ENCODE data around the gene JMJD8.
"Not testable (repeated sequence)": the region's sequence is repeated elsewhere in the genome, so short reads cannot be mapped to it uniquely, and the experiment has no call there.

JMJD8 gene

GRCh38 chr16:721765-722540 lies 37.8 kb upstream of the JMJD8 start:
- no peak for DNase-seq (ENCODE audit: low read depth)

DNA sequence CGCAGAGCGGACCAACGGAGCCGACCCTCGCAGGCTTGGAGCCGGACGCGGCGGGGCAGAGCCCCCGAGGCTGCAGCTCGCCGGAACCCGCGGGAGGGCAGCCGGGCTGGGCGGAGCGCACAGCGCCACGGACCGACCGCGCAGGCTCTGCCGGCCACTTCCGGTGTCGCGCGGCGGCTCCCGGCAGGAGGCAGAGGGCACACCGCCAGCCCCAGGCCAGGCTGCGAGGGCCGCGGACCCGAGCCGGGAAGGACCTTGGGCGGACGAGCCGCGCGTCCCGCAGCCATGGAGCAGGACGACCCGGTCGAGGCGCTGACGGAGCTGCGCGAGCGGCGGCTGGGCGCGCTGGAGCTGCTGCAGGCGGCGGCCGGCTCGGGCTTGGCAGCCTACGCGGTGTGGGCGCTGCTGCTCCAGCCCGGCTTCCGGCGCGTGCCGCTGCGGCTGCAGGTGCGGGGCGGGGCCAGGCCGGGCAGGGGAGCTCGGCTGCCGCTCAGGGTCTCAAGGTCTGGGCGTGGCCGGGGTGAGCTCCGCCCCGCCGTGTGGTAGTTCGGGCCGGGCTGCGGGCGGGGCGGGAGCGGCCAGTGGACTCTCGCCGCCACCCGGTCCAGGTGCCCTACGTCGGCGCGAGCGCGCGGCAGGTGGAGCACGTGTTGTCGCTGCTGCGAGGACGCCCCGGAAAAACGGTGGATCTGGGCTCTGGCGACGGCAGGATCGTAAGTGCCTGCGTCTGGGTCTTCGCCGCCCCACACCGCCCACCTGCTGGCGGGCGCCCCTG lies 37.0 kb upstream of the JMJD8 start, which contains the start of gene ANTKMT:
TSS of gene ANTKMT (plus strand) at position 157 of the 775 bp plus-strand sequence. CDS start at position 286, 129 bp downstream.
- DNase-seq (ENCODE audit: low read depth), result peak; percentile 72

GRCh38 chr16:720447-720989 lies 36.4 kb upstream of the JMJD8 start:
- DNase-seq (ENCODE audit: low read depth), result peak; percentile 58

DNA sequence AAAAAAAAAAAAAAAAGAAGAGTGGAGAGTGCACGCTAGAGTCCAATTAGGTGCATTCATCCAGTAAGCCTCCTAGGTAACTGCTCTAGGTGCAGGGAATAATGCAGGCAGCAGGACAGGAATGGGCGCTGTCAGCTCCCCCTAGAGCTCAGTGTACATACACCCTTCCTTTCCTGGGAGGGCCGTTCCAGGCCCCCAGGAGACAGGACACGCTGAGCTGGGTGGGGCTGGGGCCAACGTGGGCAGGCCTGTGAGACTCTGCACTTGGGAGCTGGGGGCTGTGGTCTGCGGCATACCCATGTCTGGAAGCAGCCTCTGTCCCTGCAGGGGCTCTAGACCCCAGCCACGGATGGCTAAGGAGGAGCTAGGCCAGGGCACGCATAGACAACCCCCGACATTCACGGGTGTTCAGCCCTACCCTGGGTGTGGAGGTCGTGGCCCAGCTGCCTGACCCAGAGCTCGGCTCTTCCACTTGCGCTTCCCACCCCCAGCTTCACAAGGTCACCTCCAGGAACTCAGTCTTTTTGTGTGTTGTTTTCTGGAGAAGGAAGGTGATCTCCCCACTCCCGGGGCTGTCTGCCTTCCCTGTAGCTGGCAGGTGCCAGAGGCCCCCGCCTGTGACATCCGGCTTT lies 35.8 kb upstream of the JMJD8 start:
- no peak for DNase-seq (ENCODE audit: low read depth)

GRCh38 chr16:718922-719321 lies 34.8 kb upstream of the JMJD8 start:
- no peak for DNase-seq (ENCODE audit: low read depth)

- DNase-seq (ENCODE audit: low read depth), result no peak
Measured at GRCh38 chr16:718389-718788, 34.3 kb upstream of the JMJD8 start.

GRCh38 chr16:717450-718245 lies 33.5 kb upstream of the JMJD8 start:
- DNase-seq (ENCODE audit: low read depth), result no peak

DNA sequence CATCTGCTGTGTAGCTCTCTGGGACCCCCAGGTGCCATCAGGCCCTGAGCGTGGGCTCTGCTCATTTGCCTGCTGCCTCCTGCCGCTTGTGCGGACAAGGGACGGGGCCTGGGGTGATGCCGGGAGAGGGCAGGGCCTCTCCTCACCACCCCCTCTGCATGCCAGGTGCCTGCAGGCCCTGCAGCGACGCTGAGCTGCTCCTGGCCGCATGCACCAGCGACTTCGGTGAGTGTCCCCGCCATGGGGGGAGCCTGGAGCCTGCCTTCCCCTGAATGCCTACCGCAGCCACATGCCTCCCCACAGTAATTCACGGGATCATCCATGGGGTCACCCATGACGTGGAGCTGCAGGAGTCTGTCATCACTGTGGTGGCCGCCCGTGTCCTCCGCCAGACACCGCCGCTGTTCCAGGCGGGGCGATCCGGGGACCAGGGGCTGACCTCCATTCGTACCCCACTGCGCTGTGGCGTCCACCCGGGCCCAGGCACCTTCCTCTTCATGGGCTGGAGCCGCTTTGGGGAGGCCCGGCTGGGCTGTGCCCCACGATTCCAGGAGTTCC lies 32.7 kb upstream of the JMJD8 start:
- no peak for DNase-seq (ENCODE audit: low read depth)

DNA sequence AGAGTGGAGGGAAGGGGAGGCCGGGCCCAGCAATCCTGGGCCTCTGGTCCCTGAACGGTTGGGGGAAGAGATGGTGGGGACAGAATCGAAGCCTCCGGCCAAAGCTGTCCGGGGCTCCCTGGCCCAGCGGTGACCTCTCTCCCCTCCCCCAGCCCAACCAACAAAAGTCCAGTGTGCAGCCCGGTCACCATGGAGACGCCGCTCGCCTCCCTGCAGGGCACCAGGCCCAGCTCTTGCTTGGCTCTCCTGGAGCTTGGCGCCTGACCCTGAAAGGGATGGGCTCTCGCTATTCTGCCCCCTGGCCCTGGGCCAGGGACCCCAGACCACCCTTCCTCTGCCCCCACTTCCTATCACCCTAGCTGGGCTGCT lies 32.0 kb upstream of the JMJD8 start:
- DNase-seq (ENCODE audit: low read depth), result no peak

GRCh38 chr16:715477-716199 lies 31.5 kb upstream of the JMJD8 start:
- no peak for DNase-seq (ENCODE audit: low read depth)

DNA sequence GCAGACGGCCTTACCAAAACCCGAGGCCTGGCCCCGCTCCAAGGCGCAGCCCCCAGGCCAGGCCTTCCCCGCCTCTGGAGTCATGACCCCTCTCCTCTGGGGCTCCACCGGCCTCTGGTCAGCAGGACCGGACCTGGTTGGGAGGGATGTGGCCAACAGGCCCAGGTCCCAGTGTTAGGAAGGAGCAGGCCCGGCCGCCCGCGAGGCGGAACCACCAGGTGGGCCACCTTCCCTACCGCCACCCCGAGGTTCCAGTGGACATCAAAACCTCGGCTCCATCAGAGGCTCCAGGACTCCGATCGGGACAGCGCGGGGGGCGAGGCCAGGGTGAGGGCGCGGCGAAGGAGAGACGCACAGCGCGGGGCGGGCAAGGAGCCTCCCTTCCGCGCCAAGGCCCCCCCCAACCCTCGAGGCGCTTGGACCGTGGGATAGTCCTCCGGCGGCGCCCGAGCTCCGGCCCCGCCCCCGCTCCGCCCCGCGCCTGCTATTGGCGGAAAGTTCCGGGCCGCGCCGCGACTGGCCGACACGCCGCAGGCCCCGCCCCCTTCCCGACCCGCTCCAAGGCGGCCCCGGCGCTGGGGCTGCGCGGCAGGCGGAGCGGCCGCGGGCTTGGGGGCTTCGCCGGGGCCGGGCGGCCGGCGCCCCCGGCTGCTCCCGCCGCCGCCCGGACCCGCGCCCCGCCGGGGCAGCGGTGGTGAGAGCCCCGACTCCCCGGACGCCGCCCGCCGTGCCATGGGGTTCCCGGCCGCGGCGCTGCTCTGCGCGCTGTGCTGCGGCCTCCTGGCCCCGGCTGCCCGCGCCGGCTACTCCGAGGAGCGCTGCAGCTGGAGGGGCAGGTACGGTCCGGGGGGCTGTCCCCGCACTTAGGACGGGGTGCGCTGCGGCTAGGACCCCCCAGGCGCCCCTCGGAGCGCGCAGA lies 30.7 kb upstream of the JMJD8 start, which contains the start of gene METRN:
TSS of gene METRN (plus strand) at position 561 of the 919 bp plus-strand sequence. CDS start at position 733, 172 bp downstream.
- no peak for DNase-seq (ENCODE audit: low read depth)

DNA sequence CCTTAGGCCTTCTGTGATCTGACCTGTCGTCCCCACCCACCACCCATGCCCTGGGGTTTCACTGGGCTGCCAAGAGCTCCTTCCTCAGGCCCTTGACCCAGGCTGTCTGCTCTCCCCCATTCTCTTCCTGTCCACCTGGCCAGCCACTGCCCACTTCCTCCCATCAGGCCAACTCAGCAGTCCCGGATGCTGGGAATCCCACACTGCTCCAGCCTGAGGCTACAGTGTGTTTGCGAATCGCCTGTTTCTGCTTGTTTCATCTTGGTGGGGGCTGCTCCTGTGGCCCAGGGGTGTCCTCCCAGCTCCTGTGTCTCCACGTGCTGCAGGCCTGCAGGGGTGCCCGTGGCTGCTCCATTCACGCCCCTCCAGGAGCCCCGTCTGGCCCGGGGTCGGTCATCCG lies 29.9 kb upstream of the JMJD8 start:
- DNase-seq (ENCODE audit: low read depth), result no peak

- DNase-seq (ENCODE audit: low read depth), result not testable (repeated sequence)
Measured at GRCh38 chr16:712740-713250, 28.7 kb upstream of the JMJD8 start.

DNA sequence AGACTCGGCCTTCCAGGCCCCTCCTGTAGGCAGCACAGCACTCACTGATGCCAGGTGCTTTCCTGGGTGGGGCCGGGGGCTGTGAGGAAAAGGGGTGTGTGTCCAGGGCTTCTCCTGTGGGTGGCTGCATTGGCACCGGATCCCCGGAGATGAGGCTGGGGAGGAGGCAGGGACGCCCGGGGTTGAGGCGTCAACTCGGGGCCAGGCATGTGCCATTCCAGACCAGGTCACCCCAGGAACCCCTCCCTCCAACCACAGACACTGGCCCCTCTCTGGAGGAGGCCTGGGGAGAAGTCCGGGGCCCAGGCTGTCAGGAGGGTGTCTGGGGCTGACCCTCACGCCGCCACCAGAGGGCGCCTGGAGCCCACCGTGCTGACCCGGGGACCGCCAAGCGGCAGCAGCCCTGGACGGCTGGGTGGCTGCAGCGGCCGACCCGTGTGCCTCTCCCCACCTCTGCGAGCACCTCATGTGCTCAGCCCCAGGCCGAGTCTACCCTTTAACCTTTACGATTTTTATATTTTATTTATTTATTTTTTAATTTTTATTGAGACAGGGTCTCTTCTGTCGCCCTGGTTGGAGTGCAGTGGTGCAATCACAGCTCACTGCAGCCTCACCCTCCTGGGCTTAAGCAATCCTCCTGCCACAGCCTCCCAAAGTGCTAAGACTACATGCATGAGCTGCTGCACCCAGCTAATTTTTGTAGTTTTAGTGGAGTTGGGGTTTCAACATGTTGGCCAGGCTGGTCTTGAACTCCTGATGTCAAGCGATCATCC lies 27.6 kb upstream of the JMJD8 start:
- DNase-seq (ENCODE audit: low read depth), result no peak

- DNase-seq (ENCODE audit: low read depth), result no peak
Measured at GRCh38 chr16:711084-711483, 26.9 kb upstream of the JMJD8 start.

DNA sequence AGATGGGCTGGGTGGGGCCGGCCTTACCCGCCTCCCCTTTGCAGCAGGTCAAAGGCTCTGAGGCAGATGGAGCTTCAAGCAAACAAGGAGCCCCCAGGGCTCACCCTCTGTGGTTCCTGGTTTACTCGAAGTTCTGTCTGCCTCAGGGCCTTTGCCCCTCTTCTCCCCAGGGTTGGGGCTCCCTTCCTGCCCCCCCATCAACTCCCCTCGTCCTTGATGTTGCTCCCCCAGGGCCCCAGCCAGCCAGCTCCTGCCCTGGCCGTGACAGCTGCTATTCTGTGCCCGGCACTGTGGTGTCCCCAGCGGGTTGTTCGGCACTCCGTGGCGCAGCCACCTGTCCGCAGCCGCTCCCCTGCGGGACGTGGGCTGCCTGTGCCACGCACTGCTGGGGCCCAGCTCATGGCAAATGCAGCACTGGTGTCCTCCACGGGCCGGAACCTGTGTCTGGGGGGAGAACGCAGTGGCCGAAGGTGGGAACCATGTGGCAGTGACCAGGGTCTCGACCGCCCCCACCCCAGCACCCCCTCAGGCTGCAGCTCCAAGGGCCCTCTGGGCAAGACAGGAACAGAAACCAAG lies 26.5 kb upstream of the JMJD8 start:
- no peak for DNase-seq (ENCODE audit: low read depth)

DNA sequence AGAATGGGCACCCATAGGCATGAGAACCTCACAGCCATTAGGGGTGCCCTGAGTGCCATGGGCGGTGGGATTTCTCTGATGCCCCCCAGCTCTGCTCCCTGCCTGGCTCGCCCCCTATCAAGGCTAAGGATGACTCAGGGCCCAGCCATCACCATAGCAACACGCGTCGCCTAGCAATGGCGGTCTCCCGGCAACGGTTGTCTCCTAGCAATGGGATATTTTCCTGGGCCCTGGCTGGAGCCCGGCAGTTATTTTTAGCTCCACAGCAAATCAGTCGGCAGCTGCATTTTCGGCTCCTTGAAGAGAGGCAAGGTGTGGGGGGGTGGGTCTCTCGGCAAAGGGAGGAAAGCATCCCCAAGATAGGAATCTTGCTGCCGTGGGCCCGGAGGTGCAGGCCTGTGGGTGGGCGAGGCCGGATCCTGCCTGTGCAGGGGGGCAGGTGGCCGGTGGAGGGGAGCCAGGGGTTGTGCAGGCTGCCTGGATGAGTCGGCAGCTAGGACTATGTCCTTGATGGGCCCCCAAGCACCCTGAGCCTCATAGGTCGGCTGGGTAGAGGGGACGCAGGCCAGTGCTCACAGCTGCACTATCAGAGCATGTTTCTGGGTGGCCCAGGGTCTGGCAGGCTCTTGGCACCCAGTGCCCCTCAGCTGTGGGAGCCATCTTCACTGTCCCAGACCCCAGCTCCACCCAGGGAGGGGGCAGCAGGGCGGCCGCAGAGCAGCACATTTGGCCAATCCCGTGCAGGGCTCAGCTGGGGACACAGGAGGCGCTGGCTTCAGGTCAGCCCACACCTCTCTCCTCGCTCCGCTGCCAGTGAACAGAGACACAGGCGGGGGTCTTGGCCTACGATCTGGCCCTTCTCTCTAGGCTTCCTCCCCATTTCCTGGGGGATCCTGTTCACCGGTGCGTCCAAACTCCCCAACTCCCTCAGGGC lies 25.7 kb upstream of the JMJD8 start:
- no peak for DNase-seq (ENCODE audit: low read depth)
